ENCODE results near the gene LRRC25.
A peak's percentile ranks its signal among the peaks of the same experiment; 100 is the strongest.

Gene LRRC25

DNA sequence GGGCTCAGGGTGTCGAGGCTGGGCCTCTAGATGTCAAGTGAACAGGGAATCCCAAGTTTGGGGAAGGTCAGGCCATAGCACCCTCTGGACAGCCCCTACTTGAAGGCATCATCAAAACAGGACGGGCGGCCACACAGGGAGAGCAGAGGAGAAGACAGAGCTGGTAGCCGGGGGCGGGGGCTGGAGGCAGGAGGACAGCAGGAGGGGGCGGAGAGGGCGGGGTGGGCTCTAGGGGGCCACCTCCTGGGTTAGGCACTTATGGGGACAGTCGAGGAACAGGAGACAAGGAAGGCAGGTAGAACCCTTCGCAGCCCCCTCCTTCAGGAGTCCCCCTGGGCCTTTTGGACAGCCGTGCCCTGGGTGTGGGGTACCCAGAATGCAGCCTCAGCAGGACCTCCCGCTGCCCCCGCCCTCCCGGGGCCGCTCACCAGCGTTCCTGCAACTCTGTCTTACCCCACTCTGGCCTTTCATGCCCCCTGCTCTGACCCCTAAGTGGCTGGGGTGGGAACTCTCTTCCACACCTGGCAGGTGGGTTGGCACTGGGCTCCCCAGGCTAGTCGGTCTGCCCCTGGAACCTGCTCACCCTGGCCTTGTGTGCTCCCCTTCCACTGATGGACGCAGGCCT is 27.6 kb upstream of the LRRC25 start:
- H3K27me3 Mint-ChIP-seq: no peaks in the 10 kb centered on the region
- H3K4me3 Mint-ChIP-seq: peak overlapping the region; percentile 15 to 88
- peaks cover 65% of the 10 kb centered on the region for H3K36me3 Mint-ChIP-seq (ENCODE audit: insufficient read depth)
- ATAC-seq (replicated peaks) (no peak), DNase-seq (no peak)
- H3K4me1 Mint-ChIP-seq (ENCODE audit: low read depth in 2 of 2): peaks cover 62 to 66% of the 10 kb centered on the region in 2 donors
- peak overlapping the region; percentile 67 to 95 for H3K27ac Mint-ChIP-seq
- no peaks in the 10 kb centered on the region for H3K9me3 Mint-ChIP-seq

DNA sequence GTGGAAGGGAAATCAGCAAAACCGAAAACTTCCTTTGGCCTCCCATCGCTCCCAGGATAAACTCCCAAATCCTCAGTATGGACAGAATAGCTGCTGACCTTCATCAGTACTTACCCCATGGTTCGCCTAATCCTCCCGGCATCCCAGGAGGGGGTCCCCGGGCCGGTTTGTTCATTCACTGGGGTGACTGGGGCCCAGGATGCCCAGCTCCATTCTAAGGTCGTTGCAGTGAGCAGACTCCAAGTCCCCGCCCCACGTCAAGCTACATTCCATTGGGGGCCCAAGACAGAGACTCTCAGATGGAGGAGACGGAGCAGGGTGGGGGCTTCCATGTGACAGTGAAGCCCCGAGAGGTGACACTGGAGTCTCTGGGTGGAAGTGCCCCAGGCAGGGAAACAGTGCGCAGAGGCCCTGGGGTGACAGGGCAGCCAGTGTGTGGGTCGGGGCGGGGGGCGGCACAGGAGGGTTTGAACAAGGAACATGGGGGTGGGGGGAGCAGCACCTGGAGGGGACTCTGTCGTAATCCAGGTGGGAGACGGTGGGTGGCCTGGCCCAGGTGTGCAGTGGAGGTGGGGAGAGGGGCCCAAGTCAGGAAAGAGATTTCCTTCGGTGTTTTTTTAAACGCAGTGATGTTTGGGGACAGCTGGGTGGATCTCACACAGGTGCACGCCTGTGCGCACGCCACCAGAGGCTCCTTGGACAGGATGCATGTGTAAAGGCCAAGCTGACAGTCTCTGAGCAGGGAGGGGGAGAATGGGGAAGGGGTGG is 26.9 kb upstream of the LRRC25 start:
- H3K27ac Mint-ChIP-seq: peak overlapping the region; percentile 67 to 95
- DNase-seq (no peak), ATAC-seq (replicated peaks) (no peak)
- H3K4me1 Mint-ChIP-seq (ENCODE audit: low read depth in 2 of 2): peaks cover 60 to 61% of the 10 kb centered on the region in 2 donors
- H3K27me3 Mint-ChIP-seq: no peaks in the 10 kb centered on the region
- H3K36me3 Mint-ChIP-seq (ENCODE audit: insufficient read depth): peaks cover 61% of the 10 kb centered on the region
- peak overlapping the region; percentile 88 to 93 for H3K4me3 Mint-ChIP-seq
- no peaks in the 10 kb centered on the region for H3K9me3 Mint-ChIP-seq

DNA sequence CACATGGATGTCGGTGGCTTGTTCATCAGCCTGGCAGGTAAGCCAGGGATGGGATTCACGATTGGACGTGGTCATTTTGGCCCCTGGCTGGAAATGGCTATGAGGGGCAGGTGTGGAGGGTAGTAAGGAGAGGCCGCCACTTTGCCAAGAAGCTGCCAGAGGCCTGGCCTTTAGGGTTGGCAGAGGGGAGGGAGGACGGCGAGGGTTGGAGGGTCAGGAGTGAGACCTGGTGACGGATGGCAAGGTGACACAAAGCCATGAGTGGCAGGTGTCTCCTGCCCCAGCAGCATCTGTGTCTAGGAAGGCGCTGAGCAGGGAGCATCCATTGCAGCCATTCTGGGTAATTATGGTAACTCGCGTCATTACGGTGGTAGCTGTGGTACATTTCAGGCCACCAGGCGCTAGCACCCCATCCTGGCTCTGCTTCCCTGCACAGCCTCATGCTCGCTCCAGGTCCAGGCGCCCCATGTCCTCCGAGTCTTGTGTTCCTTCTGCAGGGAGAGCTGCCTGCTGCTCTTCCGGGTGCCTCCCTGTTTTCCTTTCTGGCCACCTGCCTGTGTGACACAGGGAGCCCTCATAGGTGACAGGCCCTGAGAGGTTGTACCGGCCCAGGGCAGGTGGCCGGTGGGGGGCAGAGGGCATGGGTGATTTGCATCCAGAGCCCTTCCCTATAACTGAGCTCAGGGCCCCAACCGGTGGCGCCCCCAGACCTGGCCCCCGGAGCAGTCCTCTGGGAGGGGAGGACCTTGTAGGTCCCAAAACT is 26.0 kb upstream of the LRRC25 start:
- Mint-ChIP-seq H3K9me3 (no peaks in the 10 kb centered on the region), H3K4me3 (peak overlapping the region; percentile 88 to 93), H3K4me1 (ENCODE audit: low read depth in 2 of 2) (peaks cover 64 to 66% of the 10 kb centered on the region in 2 donors), H3K27ac (peak overlapping the region; percentile 93 to 95), H3K36me3 (ENCODE audit: insufficient read depth) (peaks cover 61% of the 10 kb centered on the region), H3K27me3 (no peaks in the 10 kb centered on the region)
- DNase-seq (no peak), ATAC-seq (replicated peaks) (no peak)

DNA sequence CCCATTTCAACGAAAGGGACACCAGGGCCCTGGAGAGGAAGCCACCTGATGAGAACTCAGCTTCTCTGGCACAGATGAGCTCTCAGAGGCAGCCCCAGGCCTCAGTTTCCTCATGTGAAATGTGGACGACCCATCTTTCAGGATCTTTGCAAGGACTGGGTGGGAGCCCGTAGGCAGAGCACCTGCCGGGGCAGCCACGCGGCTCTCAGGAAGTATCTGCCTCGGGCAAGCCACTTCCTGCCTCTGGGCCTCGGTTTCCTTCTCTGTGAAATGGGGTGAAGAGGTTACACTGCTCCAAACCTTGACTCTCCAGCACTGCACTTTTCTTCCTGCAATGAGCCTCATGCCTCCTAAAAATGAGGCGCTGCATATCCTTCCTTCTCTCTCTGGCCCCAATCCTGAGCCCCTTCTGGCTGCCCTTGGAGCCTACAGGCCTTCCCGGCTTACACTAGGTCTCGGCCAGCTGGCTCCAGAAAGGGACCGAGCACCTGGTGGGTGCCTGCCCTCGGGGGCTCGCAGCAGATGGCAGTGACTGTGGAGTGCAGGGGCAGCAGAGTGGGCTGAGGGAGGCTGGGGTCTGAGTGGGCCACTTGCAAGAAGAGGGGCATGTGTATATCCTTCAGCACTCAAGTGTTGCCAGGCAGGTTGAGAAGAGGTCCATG is 25.2 kb upstream of the LRRC25 start:
- ATAC-seq (replicated peaks) (peak; percentile 10), DNase-seq (peak in 1 of 3 experiments; percentile 44)
- H3K4me3 Mint-ChIP-seq: peak overlapping the region; percentile 88 to 93
- peak overlapping the region; percentile 93 to 95 for H3K27ac Mint-ChIP-seq
- H3K4me1 Mint-ChIP-seq (ENCODE audit: low read depth in 2 of 2): peaks cover 71 to 73% of the 10 kb centered on the region in 2 donors
- H3K36me3 Mint-ChIP-seq (ENCODE audit: insufficient read depth): peaks cover 60% of the 10 kb centered on the region
- no peaks in the 10 kb centered on the region for H3K9me3 Mint-ChIP-seq
- no peaks in the 10 kb centered on the region for H3K27me3 Mint-ChIP-seq

DNA sequence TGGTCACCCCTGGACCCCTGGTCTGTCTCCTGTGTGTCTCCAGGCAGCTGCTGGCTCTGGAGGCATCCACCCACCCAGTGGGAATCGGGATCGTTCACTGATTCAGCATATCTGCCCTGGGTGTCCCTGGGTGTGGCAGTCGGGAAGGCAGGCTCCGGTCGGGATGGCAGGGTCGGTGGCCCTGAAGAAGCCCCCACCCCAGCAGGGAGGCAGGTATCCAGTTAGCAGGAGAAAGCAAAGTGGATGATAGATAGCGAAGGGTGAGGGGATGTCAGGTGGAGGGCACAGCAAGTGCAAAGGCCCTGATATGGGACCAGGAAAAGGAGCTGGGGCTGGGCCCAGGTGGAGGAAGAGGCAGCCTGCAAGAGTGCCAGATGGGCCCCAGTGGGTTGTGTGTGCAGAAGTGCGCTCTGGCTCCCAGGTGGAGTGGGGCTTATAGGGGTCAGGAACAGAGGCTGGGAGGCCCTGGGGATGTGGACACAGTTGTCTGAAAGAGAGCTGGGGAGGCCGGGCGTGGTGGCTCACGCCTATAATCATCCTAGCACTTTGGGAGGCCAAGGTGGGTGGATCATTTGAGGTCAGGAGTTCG is 24.0 kb upstream of the LRRC25 start:
- Mint-ChIP-seq H3K27ac (peak overlapping the region; percentile 92 to 95), H3K4me1 (ENCODE audit: low read depth in 2 of 2) (peaks cover 75 to 83% of the 10 kb centered on the region in 2 donors), H3K36me3 (ENCODE audit: insufficient read depth) (peaks cover 59% of the 10 kb centered on the region), H3K27me3 (no peaks in the 10 kb centered on the region), H3K4me3 (peak overlapping the region; percentile 88 to 93), H3K9me3 (no peaks in the 10 kb centered on the region)
- DNase-seq (peak in 1 of 3 experiments; percentile 18), ATAC-seq (replicated peaks) (no peak)

DNA sequence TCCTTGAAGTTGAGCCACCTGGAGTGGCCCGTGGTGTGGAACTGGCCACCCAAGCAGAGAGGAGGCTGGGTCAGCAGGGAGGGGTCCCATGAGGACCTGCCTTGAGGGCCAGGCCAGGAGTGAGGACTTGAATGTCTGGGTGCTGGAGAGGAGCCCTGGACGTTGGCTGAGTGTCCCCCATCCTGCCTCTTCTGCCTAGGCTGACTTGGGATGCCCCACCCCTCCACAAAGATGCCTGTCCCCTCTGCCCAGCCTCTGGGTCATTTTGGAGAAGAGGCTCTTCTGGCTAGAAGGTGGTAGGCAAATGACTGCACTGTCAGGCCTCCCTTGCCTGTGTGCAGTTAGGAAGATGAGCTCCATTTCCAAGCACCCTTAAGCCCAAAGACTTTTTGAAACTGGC is 23.5 kb upstream of the LRRC25 start:
- no peaks in the 10 kb centered on the region for H3K27me3 Mint-ChIP-seq
- peaks cover 75 to 85% of the 10 kb centered on the region in 2 donors for H3K4me1 Mint-ChIP-seq (ENCODE audit: low read depth in 2 of 2)
- H3K9me3 Mint-ChIP-seq: no peaks in the 10 kb centered on the region
- ATAC-seq (replicated peaks): no peak
- no peak for DNase-seq
- H3K4me3 Mint-ChIP-seq: peak overlapping the region; percentile 88 to 93
- peaks cover 58% of the 10 kb centered on the region for H3K36me3 Mint-ChIP-seq (ENCODE audit: insufficient read depth)
- H3K27ac Mint-ChIP-seq: peak overlapping the region; percentile 92 to 95

DNA sequence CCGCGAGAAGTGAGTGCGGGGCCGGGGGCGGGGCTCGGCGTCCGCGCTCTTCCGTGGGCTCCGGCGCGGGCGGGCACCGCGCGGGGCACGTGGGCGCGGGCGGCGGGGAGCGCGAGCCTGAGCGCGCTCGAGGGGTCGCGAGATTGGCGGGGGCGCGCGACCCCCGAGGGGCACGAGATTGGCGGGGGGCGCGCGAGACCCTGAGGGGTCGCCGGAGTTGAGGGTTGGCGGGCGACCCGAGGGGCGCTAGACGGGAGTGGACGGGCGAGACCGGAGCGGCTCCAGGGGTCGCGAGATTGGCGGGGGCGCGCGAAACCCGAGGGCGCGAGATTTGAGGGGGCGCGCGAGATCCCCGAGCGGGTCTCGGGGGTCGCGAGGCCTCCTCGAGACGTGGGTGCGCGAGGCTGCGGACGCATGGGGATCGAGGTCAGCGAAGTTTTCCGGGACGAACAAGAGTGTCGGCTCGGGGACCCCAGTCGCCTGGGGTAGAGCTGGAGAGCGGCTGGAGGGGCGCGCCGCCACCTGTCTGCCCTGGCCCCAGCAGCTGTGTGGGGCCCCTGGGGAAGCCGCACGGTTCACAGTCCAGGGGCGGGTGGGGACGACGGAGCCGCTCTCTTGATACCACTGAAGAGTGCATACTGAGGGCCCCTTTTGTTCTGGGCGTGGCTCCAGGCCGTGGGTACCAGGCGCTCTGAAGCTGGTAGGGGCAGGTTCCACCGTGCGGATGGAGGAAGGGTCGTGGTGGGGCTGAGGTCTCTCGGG is 22.5 kb upstream of the LRRC25 start:
- Mint-ChIP-seq H3K27ac (peak overlapping the region; percentile 92 to 95), H3K4me1 (ENCODE audit: low read depth in 2 of 2) (peaks cover 72 to 86% of the 10 kb centered on the region in 2 donors), H3K9me3 (no peaks in the 10 kb centered on the region), H3K36me3 (ENCODE audit: insufficient read depth) (peaks cover 51% of the 10 kb centered on the region), H3K27me3 (no peaks in the 10 kb centered on the region), H3K4me3 (peak overlapping the region; percentile 88 to 93)
- ATAC-seq (replicated peaks) (peak; percentile 37), DNase-seq (peak; percentile 56 to 59 (median 57))

DNA sequence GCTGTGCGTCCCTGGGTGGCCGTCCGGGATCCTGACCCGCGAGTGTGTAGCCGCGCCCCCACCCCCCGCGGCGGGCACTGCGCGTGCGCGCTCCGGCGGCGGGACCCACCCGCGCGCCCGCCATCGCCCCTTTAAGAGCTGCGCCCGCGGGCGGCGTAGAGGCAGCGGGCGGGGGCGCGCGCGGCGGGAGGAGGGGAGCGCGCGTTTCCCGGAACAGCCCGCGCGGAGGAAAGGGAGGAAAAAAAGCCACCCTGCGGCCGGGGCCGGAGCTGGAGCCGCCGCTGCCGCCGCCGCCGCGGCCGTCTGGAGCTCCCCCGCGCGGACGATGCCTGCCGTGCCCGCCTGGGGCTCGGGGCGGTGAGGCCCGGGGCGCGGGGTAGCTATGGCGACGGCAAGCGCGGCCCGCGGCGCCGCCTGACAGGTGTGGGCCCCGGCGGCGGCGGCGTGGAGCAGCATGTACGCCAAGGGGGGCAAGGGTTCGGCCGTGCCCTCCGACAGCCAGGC is 21.8 kb upstream of the LRRC25 start, which contains the start of gene SSBP4:
Gene SSBP4 (plus strand): TSS at position 204 of the 504 bp plus-strand sequence. CDS start 251 bp downstream, at position 455.
- Mint-ChIP-seq H3K36me3 (ENCODE audit: insufficient read depth) (peaks cover 51% of the 10 kb centered on the region), H3K9me3 (no peaks in the 10 kb centered on the region), H3K27me3 (no peaks in the 10 kb centered on the region), H3K27ac (peak within 1 kb of the TSS; percentile 96 to 97), H3K4me3 (peak within 1 kb of the TSS; percentile 88 to 93), H3K4me1 (ENCODE audit: low read depth in 2 of 2) (peaks cover 73 to 86% of the 10 kb centered on the region in 2 donors)
- DNase-seq (peak; percentile 71 to 76 (median 75)), ATAC-seq (replicated peaks) (peak; percentile 55)

DNA sequence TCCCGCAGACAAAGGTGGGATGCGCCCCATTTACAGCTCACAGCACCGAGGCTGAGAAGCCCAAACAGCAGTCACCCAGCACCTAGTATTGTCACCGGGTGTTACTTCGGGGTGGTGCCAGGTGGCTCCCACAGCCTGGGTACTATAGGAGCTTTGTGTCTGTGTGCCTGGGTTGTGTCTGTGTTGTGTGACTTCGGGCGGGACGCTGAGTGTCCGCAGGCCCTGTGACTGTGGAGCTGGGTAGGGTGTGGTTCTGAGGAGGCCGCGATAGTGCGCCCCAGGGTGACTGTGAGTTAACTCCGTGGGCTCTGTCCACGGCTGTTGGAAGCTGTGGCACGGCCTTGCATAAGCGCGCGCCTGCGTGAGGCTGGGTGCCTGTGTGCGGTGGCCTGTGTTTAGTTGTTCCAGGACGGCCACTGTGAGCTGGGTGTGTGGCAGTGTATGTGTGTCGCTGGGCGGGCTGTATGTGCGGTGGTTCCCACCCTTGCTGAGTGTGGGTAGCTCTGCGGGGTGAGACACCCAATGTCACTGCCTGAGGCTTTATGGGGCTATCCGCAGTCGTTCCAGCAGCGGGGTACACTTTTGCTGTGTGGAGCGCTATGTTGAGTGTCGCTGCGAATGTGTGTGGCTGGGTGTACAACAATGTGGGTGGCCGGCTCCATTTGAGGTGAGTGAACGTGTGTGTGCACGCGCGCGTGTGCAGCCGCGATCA is 21.2 kb upstream of the LRRC25 start:
- Mint-ChIP-seq H3K27ac (peak overlapping the region; percentile 96 to 97), H3K27me3 (no peaks in the 10 kb centered on the region), H3K9me3 (no peaks in the 10 kb centered on the region), H3K4me1 (ENCODE audit: low read depth in 2 of 2) (peaks cover 70 to 83% of the 10 kb centered on the region in 2 donors), H3K4me3 (peak overlapping the region; percentile 88 to 93), H3K36me3 (ENCODE audit: insufficient read depth) (peaks cover 51% of the 10 kb centered on the region)
- peak; percentile 48 for ATAC-seq (replicated peaks)
- DNase-seq: peak; percentile 56 to 64 (median 56)

DNA sequence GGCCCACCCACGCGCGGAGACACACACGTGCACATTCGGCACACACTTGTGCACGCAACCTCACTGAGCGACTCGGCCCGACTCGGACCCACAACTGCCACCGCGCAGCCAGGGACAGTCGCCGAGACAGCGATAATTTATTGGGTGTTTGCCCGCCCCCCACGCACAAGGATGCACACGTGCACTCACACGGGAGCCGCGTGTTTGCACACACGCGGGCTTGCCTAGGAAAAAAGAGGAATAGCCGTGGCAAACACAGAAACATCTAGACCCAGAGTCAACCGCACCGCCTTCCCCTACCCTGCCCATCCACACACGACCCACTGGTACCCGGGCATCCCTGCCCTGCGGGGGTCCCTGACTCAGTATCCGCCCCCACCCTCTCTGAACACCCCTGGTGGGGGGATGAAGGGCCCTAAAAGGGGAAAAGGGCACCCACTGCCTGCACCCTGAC is 20.6 kb upstream of the LRRC25 start:
- H3K4me1 Mint-ChIP-seq (ENCODE audit: low read depth in 2 of 2): peaks cover 65 to 77% of the 10 kb centered on the region in 2 donors
- peak overlapping the region; percentile 96 to 97 for H3K27ac Mint-ChIP-seq
- no peak for DNase-seq

DNA sequence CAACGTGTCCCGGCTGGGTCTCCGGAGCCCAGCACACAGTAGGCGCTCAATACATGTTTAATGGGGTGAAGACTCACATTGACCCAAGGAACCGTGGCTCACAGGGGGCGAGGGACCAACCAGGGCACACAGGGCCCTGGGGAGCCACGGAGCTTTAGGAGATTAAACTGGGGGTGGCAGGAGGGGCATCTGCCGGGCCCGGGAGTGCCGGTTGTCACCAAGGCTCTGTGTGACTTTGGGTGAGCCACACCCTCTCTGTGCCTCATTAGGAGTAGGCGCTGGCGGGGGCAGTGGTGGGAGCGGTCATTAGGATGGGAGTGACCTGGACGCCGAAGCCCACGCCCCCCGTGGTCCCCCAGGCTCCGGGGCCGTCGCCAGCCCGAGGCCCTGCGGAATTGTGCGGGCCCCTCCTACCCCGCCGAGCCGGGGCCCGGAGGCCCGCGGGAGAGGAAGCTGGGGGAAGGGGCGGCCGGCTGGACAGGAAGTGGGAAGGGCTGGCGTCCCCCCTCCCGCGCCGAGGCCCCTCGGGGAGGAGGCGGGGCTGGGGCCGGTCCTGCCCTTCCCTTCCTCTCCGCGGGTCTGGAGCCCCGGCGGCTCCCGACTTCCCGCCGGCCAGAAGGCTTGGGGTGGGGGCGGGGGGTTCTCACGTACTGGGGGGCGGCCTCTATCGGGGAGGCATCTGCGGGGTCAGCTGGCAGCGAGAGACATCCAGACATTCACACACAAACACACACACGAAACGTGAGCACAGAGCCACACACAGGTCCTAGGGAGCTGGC is 20.0 kb upstream of the LRRC25 start:
- H3K4me3 Mint-ChIP-seq: peak overlapping the region; percentile 88 to 93
- peaks cover 58 to 72% of the 10 kb centered on the region in 2 donors for H3K4me1 Mint-ChIP-seq (ENCODE audit: low read depth in 2 of 2)
- H3K27me3 Mint-ChIP-seq: no peaks in the 10 kb centered on the region
- no peak for DNase-seq
- peak overlapping the region; percentile 97 for H3K27ac Mint-ChIP-seq
- ATAC-seq (replicated peaks): no peak
- peaks cover 45% of the 10 kb centered on the region for H3K36me3 Mint-ChIP-seq (ENCODE audit: insufficient read depth)
- H3K9me3 Mint-ChIP-seq: no peaks in the 10 kb centered on the region

More for the DNA sequence above, 20.6 kb upstream of the LRRC25 start:
- Mint-ChIP-seq H3K36me3 (ENCODE audit: insufficient read depth) (peaks cover 51% of the 10 kb centered on the region), H3K4me3 (peak overlapping the region; percentile 88 to 93), H3K9me3 (no peaks in the 10 kb centered on the region), H3K27me3 (no peaks in the 10 kb centered on the region)
- no peak for ATAC-seq (replicated peaks)
